Kidney capillary endothelial cell (primary cell): ENCODE data around the gene BSDC1.

Experiments used
- DNase-seq: peaks from one replicate; pipeline ENCODE4 v3.0.0-alpha.2; 2018; ENCODE audit warnings: low spot score

The BSDC1 gene

GRCh38 chr1:32393832-32394140, 455 bp downstream of the BSDC1 start:
- no peak for DNase-seq

- DNase-seq: no peak
Measured at GRCh38 chr1:32393136-32393535, 1.1 kb downstream of the BSDC1 start.

- DNase-seq: no peak
Measured at GRCh38 chr1:32392325-32392724, 1.9 kb downstream of the BSDC1 start.

DNA sequence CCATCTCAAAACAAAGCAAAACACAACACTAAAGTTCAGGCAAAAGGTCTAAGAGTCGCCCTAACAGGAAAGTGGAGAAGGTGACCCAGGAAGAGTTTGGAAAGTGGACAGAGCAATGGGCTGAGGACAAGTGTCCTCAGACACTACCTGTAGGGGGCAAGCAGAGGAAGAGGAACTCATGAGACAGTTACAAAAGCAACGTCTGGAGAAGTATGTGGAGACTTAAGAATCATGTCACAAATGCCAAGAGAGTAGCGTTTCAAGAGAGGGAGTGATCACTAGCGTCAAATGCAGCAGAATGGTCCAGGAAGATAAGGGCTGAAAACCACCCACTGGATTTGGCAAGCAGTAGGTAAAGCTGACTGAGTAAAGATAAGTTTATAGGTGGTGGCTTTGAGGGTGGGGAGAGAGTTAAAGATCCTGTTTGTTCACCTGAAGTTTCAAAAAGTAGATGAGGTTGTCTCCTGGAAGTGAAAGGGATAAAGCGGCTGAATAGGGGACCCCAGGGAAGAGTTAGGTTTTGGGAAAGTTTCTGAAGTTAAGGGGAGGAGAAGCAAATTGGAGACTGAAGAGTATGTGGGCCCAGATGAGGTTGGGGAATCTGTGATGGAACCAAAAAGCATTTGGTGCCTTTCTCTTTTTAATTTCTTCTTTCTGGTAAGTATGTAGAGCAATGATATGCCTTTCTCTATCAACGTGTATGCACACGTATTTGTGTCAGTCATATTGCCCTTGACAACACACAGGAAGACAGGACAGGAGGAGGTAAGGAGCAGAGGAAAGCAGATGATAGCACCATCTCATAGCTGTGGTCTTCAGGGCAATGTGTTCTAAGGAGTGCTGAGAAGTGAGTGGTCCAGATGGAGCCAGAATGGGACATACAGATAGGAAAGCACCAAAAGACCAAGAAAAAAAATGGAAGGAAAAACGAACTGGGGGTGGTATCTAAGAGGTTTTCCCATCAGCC, 3.1 kb downstream of the BSDC1 start:
- DNase-seq: no peak

DNA sequence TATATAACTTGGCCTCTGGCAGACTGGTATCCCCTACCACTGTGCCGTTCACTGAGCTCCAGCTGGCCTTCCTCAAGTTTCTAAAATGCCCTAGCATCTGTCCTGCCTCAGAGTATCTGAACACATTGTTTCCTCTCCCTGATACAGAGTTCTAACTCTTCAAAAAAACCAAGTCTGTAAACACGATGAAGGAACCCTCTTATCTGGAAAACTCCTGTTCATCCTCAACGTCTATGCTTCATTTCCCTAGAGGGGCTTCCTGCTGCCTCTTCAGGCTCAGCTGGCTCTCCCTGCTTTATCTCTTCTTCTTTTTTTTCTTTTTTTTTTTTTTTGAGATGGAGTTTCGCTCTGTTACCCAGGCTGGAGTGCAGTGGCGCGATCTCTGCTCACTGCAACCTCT, 5.6 kb downstream of the BSDC1 start:
- DNase-seq: no peak

- DNase-seq: no peak
Measured at GRCh38 chr1:32386676-32387392, 7.4 kb downstream of the BSDC1 start.

DNA sequence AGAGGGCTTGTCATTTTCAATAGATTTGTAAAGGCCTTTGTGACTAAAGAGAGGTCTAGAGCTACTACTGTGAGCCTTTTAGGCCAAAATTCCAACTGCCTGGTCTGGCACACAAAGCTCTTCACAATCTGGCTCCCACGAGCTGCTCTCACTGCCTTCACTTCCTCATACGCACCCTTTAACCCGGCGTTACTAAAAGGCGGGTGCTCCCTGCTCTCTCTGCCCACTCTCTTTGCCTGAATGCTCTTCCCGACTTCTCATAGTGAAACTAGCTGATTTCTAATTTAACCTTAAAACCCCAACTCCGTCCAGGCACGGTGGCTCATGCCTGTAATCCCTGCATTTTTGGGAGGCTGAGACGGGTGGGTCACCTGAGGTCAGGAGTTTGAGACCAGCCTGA, 14.2 kb downstream of the BSDC1 start:
- DNase-seq: no peak

DNA sequence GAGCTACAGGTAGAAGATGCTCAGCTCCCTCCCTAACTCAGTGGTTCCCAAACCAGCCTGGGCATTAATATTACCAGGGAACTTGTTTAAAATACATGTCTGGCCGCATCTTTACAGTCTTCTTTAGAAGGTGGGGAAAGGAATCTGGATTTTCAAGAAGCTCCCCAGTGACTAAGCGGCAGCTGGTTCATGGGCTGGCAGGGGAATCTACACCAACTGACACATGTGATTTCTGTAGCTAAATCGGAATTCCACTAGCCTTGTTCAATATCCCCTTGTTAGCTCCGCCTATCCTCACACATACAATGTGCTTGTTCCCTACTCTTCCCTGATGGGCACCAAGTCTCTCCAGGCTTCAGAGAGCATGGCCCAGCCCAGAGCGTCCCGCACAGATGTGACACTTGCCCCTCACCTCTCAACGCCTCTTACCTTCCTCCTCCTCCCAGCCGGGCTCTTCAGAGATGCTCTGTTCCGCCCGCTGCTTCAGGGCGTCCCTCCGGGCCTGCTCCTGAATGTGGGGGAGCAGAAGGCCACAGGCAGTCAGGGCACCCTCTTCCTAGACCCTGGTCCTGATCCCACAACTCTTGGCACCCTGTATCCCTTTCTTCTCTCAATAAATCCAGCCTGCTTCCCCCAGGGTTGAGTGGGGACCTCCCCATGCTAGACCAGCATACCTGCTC, 16.6 kb downstream of the BSDC1 start:
- DNase-seq: no peak

- DNase-seq: no peak
Measured at GRCh38 chr1:32376199-32376598, 18.0 kb downstream of the BSDC1 start.

DNA sequence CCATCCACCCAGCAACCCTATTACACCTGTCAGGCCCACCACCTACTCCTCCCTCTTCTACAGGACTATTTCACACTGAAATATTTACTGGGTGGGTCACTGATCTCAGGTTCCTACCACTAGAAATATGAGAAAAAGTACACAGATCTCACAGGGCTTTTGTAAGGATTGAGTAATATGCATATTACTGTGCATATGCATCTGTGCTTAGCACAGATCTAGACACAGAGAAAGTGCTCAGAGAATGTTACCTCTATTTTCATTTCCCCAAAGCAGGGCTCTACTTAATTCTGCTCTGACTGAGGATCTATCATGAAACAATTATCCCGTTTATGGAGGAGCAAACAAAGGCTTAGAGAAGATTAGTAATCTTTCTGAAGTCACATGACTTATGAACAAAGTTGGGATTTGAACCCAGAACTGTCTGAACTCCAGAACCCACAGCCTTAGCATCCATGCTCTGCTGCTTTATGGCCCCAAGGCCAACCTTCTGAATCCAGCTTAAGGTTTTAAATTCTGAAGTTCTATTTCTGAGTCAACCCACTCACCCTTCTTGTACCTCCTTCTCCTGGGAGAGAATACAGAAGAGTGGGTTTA, 20.1 kb downstream of the BSDC1 start:
- DNase-seq: no peak

- DNase-seq: no peak
Measured at GRCh38 chr1:32372149-32372756, 22.0 kb downstream of the BSDC1 start.

GRCh38 chr1:32367912-32368635, 26.2 kb downstream of the BSDC1 start:
- DNase-seq: no peak

DNA sequence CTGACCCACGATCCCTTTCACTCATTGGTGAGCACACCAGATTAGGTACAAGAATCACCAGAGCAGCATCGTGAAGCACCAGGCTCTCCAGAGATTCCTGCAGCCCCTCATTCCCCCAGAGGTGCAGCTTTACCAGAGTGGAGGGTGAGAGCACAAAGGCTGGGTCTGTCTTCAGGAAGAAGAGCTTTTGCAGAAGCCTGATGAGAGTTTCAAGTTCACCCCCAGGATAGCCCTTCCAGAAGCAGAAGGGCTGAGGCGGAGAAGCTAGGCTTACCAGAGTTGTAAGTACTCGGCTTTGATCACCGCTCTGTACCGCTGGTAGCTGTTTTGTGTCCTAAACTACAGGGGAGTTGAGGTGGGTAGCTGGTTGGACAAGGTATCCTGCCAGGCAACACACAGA, 28.8 kb downstream of the BSDC1 start:
- no peak for DNase-seq

GRCh38 chr1:32364836-32365235, 29.4 kb downstream of the BSDC1 start:
- DNase-seq: no peak

- DNase-seq: no peak
Measured at GRCh38 chr1:32363713-32364112, 30.5 kb downstream of the BSDC1 start.

GRCh38 chr1:32362474-32363313, 31.5 kb downstream of the BSDC1 start, which contains the start of the genes FAM229A and TSSK3:
TSS of gene FAM229A (minus strand) at chr1:32362485. CDS start at chr1:32362091, 394 bp downstream.
TSS of gene TSSK3 (plus strand) at chr1:32362539. CDS start at chr1:32362702, 163 bp downstream.
- DNase-seq: no peak

DNA sequence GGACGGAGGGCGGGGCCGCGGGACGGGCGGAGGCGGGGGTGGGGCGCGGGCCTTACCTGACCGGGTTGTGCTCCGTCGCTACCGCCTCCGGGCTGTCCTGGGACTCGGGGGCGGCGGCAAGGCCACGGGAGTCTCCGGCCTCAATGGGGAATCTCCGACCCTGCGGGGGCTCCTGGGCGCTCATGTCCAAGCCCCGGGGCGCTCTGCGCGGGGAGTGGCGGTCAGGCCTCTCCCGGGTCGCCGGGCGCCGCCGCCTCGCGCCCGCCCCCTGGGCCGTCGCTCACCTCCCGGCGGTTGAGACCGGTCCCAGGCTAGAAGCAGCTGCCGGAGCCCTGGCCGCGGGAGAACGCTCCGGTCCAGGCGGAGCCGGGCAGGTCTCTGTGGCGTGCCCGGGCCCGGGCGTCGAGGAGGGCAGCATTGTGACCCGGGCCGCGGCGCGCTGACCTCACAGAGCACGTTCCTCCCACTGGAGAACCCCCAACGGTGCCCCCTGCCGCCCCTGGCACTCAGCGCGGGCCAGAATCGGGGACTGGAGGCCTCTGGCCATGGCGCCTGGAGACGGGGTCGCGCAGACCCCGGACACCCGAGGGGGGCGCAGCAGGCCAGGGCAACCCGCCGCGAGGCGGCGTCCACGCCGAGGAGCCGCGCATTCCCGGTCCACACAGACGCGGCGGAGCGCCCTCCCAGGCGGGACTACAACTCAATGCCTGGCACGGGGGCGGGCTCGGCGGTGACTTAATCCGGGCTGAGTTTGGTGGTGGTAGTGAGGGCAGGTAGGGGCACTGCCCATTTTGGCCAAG, 32.4 kb downstream of the BSDC1 start:
- DNase-seq: no peak

DNA sequence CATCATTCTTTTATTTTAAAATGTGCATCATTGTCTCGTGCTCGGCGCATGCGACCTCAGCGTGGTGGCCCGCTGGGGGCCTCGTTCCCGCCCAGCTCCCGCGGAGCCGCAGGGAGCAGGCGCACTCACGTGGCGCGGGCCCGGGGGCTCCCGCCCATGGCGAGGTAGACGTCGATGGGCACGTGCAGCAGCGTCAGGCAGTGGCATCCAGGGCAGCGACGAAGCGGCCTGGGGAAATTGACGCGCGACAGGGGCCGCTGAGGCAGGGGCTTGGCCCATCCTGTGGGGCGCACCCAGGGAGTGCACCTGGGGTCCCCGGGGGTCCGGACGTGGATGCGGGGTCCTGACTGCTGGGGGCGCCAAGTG, 33.0 kb downstream of the BSDC1 start:
- no peak for DNase-seq

DNA sequence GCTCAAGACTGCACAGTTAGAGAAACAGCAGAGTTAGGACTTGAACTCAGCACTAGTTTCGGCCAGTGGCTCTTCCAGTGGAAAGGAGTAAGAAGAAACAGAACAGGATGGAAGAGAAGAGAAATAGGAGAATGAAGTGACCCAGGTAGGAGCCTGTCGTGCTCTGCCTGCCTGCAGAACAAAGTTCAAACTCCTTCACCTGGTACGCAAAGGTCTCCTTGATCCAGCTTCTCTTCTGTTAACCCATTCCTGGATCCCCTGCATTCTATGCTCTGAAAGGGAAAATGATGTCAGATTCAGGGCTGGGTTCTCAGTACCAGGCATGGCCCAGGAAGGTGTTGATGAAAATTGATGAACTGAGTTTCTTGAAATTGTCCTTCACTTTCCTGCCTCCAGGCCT, 35.8 kb downstream of the BSDC1 start:
- no peak for DNase-seq
